Measurements from ENCODE around the gene SHMT2.
"Not testable (repeated sequence)": the region's sequence is repeated elsewhere in the genome, so short reads cannot be mapped to it uniquely, and the experiment has no call there.

Gene SHMT2

DNA sequence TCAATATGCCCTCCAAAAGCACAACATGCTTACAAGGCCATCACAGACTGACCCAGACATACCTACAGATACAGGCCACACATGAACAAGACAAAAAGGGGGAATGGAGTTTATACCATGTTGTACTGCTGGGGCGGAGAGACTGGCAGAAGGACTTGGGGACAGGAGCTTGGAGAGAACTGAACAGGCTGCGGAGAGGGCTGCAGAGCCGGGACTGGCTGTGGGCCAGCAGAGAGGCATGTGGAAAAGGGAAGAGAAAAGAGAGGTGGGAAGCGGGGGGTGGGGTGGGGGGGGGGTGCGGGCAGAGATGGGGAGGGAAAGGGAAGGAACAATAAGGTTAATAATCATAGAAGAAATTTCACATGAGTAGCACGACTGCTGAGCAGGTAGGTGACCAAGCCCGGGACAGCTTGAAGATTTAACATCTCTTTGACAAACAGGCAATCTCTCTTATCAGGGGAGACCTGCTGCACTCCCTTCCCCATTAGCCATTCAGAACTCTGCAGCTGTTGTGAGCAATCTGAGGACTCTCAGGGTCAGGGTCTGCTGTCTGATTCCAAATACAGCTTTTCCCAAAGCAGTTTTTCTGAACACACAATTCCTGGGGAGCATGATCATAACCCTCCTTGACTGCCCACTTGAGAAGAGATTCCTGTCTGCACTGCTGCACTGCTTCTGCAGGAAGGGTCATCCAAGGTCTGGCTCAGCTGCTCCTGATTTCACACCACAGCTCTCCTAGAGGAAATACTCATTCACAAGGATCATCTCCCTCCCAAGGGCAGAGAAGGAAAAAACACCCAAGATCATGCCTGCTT lies 43.0 kb downstream of the SHMT2 start:
- DNase-seq: no peak

DNA sequence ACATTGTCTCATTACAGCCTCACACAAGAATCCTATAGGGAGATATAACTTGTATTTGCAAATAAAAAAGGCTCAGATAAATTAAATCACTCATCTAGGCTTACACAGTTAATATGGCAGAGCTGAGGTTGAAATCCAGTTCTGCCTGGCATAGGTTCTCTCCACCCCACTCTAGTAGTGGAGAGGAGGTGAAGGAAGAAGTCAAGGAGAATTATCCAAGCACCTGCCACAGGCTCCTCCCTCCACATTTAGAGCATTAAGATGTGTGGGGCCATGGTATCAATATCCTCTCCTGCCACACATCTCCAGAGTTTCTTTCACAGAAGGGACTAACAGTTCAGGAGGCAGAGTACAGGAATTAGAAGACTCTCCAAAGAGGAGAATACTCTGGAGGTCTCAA lies 44.0 kb downstream of the SHMT2 start:
- DNase-seq: no peak

DNA sequence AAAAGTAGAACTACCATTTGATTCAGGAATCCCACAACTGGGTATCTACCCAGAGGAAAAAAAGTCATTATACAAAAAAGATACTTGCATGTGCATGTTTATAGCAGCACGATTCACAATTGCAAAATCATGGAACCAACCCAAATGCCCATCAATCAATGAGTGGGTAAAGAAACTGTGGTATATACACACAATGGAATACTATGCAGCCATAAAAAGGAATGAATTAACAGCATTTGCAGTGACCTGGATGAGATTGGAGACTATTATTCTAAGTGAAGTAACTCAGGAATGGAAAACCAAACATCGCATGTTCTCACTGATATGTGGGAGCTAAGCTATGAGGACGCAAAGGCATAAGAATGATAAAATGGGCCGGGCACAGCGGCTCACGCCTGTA lies 46.7 kb downstream of the SHMT2 start:
- not testable (repeated sequence) for DNase-seq

DNA sequence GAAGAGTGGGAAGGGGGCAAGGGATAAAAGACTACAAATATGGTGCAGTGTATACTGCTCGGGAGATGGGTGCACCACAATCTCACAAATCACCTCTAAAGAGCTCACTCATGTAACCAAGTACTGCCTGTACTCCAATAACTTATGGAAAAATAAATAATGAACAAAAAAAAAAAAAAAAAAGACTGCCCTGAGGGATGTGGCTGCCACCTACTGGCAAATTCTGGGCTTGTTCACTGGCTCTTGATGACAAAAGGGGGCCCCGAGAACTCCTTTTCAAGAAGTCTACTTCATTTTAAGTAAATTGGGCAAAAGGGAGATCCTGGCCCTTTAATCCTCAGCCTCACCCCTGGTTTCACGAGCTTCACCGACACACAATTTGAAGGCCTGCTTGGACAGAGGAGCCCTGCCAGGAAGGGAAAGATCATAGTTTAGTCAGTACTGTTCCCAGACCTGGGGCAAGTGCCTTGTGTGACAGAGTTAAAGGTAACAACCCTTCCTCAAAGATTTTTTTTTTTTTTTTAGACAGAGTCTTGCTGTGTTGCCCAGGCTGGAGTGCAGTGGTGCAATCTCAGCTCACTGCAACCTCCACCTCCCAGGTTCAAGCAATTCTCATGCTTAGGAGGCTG lies 47.5 kb downstream of the SHMT2 start:
- no peak for DNase-seq

DNA sequence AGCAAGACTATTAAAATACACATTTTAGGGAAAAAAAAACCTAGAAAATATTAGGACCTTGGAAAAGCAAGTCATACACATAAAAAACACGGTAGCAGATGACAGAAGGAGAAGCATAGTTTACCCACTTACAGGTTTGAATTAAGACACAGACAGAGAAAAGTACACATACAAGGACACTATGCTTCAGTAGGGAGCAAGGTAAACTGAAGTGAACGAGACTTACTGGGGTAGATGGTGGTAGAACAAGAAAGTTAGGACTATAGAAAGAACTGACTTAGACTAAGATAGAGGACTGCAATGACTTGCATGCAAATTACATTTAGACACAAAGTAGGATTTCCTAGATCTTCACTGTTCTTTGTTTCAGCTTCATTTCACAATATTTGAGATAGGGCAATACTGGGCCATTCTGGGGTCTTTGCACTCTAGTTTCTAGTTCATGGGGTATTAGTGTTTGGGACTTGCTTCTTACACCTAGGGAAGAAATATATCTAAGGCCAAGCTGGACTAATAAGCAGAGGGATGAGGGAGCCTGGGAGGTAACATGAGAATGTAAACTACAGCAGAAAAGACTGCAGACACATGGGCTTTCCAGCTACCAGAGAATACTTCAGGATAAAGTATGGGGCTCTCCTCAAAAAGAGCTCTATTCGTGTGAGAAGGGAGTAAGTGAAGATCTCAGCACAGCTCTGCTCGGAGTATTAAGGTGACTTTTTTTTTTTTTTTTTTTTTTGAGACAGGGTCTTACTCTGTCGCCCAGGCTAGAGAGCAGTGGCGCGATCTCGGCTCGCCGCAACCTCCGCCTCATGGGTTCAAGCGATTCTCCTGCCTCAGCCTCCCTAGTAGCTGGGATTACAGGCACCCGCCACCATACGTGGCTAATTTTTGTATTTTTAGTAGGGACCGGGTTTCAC lies 49.2 kb downstream of the SHMT2 start:
- no peak for DNase-seq

DNA sequence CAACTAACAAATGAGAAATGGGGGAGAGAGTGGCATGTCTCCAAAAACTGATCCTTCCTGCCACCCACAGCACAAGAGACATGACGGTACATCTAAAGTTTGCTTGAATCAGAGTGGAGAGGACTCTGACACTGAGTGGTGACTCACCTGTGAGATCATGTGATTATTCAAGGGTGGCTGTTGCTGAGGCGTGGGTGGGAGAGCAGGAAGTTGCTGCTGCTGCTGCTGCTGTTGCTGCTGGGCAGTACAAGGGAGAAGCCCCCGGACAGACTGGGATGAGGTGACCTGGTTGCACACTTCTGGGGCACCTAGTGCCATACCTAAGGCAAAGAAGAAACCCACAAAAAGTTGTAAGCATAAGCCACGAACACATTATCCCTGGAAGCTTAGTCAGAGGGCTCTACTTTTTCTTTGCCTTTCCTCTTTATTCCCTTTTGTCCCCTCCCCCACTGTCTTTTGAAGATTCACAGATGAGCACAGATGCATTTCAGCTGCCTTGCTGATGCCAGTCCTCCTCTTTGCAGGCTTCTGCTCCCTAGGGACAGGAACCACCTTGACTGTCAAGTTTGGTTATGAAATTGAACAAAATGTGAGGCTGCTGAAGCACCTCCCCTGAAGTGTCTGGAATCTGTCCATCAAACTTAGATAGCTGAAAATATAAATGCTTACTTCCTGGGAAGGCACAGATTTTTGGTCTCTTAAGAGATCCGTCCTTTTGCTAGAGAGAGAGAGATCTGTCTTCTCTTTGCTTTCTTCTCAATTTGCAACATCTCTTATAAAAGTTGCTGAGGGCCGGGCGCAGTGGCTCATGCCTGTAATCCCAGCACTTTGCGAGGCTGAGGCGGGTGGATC lies 50.9 kb downstream of the SHMT2 start:
- no peak for DNase-seq

DNA sequence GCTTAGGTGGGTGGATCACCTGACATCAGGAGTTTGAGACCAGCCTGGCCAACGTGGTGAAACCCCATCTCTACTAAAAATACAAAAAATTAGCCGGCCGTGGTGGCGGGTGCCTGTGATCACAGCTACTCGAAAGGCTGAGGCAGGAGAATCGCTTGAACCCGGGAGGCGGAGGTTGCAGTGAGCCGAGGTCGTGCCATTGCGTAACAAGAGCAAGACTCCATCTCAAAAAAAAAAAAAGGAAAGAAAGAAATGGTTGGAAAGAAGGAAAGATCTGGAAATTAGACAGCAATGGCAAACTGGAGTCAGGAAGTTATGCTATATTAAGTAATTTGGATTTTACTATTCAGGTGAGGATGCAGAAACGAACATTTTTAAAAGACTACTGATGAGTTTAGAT lies 52.6 kb downstream of the SHMT2 start:
- DNase-seq: not testable (repeated sequence)
